GM12865 (cell line): ENCODE measurements around the gene SLC25A29.
"Not testable (repeated sequence)": the region's sequence is repeated elsewhere in the genome, so short reads cannot be mapped to it uniquely, and the experiment has no call there.

ENCODE experiments used
- DNase-seq: peaks from one replicate; pipeline ENCODE4 v3.0.0; 2010; ENCODE audit warnings: low read depth
- H3K4me3 ChIP-seq: 2 replicates; pipeline ENCODE4 v1.5.1; 2011; ENCODE audit warnings: mild to moderate bottlenecking, low read depth, low read length, control low read depth
- CTCF ChIP-seq: IDR thresholded peaks from 2 replicates; pipeline ENCODE4 v1.5.1; 2011; ENCODE audit warnings: low read length, control low read depth, low read depth, inconsistent platforms; ENCODE audit not compliant: insufficient read depth; ENCODE audit errors: missing control alignments

SLC25A29 gene

DNA sequence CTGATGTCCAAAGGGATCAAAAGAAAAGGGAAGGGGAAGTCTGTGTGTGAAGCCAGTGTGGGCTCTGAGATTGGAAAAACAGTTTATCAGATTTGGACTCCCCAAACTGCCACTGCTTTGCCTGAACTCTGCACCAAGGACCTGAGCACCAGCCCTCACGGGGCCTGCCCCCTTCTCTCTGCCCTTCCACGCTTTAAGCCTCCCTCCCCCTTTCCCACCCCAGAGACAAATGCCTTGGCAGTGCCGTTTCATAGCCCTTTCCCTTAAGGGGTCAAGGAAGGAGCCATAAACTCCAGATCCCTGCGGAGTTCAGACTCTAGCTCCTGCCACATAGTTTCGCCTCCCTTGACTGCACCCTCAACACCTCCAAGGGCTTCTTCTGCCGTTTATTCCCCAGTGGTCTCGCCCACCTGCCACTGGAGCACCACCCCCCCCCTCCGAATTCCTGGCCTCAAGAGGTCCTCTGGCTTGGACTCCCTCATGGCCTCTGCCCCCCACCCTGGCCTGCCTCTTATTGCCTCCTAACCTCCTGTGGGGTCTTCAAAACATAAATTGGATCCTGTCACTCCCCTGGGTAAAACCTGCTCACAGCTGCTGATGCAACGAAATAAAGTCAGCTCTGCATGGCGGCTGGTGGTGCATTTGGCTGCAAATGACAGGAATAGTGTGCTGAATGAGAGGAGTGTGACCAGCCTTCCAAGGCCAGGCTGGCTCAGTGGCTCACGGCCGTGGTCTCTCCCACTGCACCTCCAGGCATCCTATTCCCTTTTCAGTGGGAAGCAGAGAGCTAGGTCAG, 18.8 kb downstream of the SLC25A29 start:
- H3K4me3 ChIP-seq: no peak overlapping the region

GRCh38 chr14:100286484-100287191, 19.6 kb downstream of the SLC25A29 start:
- no peak for DNase-seq
- TF ChIP-seq CTCF: no peak
- H3K4me3 ChIP-seq: no peak overlapping the region

More for the DNA sequence above, 18.8 kb downstream of the SLC25A29 start:
- DNase-seq: no peak
- TF ChIP-seq CTCF: no peak

- no peak for DNase-seq
- peak overlapping the region; percentile 75 for H3K4me3 ChIP-seq
- TF ChIP-seq CTCF: no peak
These were observed 20.3 kb downstream of the SLC25A29 start for GRCh38 chr14:100285913-100286400.

DNA sequence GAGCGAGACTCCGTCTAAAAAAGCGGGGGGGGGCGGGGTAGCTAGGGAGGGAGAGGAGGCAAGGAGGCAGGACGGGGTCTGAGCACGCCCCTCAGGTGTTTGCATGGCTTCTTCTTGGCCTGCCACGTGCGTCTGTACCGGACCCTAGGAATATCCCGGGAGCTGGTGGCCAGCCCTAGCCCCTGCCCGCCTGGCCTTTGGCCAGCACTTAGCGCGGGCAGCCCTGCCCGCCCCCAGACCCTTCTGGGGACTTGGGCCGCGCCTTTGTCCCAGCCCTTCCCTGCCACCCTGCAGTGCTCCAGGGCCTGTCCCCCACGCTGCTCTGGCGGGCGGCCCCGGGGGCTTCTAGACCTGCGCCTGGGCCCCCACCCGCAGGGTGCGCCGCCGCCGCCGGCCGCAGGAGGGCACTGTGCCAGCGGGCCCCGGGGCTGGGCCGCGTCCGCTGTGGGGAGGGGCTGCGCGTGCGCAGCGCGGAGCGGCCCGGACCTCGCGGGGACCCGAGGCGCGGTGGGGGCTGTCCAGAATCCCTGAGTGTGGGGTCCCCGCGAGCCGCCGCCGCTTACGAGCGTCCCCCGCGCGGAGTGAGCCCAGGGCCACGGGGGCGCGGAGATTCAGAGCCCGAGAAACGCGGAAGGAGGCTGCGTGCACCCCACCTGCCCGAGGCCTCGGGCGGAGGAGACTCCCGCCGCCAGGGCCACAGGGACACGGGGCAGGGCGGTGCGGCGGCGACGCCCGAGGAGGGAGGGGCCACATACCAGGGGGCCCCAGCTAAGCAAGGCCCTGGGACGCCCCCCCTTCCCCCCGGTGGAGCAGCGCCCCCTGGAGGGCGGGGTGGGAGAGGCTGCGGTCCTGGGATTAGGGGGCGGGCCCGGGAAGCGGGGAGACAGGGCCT, 21.0 kb downstream of the SLC25A29 start:
- peak overlapping the region; percentile 75 for H3K4me3 ChIP-seq
- peak; percentile 89 for TF ChIP-seq CTCF
- DNase-seq: peak; percentile 86

GRCh38 chr14:100283984-100284881, 22.0 kb downstream of the SLC25A29 start:
- no peak for DNase-seq
- no peak overlapping the region for H3K4me3 ChIP-seq
- no peak for TF ChIP-seq CTCF

DNA sequence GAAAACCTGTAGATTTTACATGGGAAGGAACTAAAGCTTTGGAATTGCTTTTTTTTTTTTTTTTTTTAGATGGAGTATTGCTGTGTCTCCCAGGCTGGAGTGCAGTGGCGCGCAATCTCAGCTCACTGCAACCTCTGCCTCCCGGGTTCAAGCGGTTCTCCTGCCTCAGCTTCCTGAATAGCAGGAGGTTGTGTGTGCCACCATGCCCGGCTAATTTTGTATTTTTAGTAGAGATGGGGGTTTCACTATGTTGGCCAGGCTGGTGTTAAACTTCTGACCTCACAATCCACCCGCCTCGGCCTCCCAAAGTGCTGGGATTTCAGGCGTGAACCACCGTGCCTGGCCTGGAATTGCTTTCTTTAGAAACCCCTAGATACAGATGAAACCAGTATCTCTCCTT, 22.8 kb downstream of the SLC25A29 start:
- not testable (repeated sequence) for H3K4me3 ChIP-seq, DNase-seq
